ENCODE results near the gene SLPI.

Gene SLPI

GRCh38 chr20:45275338-45275737 lies 21.0 kb upstream of the SLPI start:
- no peak for DNase-seq

GRCh38 chr20:45269754-45270270 lies 15.4 kb upstream of the SLPI start:
- no peak for DNase-seq

GRCh38 chr20:45269056-45269455 lies 14.7 kb upstream of the SLPI start:
- no peak for DNase-seq

- no peak for DNase-seq
Observed at GRCh38 chr20:45268531-45268930, 14.2 kb upstream of the SLPI start.

GRCh38 chr20:45266977-45267376 lies 12.6 kb upstream of the SLPI start:
- no peak for DNase-seq

GRCh38 chr20:45263556-45264266 lies 9.3 kb upstream of the SLPI start:
- DNase-seq = no peak

- DNase-seq = no peak
Observed at GRCh38 chr20:45258664-45259063, 4.3 kb upstream of the SLPI start.

- no peak for DNase-seq
Observed at GRCh38 chr20:45258259-45258658, 3.9 kb upstream of the SLPI start.

GRCh38 chr20:45257711-45258110 lies 3.3 kb upstream of the SLPI start:
- no peak for DNase-seq

- no peak for DNase-seq
Observed at GRCh38 chr20:45257161-45257560, 2.8 kb upstream of the SLPI start.

GRCh38 chr20:45253261-45253660 lies 1.1 kb downstream of the SLPI start:
- no peak for DNase-seq

GRCh38 chr20:45251884-45252560 lies 2.3 kb downstream of the SLPI start:
- DNase-seq = no peak

- DNase-seq = no peak
Observed at GRCh38 chr20:45248609-45249008, 5.8 kb downstream of the SLPI start.

- DNase-seq = no peak
Observed at GRCh38 chr20:45247865-45248264, 6.5 kb downstream of the SLPI start.

GRCh38 chr20:45246109-45246508 lies 8.3 kb downstream of the SLPI start:
- no peak for DNase-seq

GRCh38 chr20:45238139-45238538 lies 16.2 kb downstream of the SLPI start:
- DNase-seq = no peak

- no peak for DNase-seq
Observed at GRCh38 chr20:45235995-45236394, 18.4 kb downstream of the SLPI start.

GRCh38 chr20:45230631-45231030 lies 23.7 kb downstream of the SLPI start:
- no peak for DNase-seq

GRCh38 chr20:45229264-45230056 lies 24.9 kb downstream of the SLPI start:
- DNase-seq = no peak

GRCh38 chr20:45226287-45226686 lies 28.1 kb downstream of the SLPI start:
- DNase-seq = no peak

- DNase-seq = no peak
Observed at GRCh38 chr20:45223136-45223535, 31.2 kb downstream of the SLPI start.

GRCh38 chr20:45221076-45221475 lies 33.3 kb downstream of the SLPI start, which contains the start of gene SEMG2:
Gene SEMG2, plus strand, starts transcription at chr20:45221373. Its CDS starts 17 bp downstream, at chr20:45221390.
- DNase-seq = no peak
